RPMI7951 (cell line): Measurements from ENCODE around the gene WDR7. TPM values are rescaled to one million over a fixed set of nuclear protein-coding genes. Genes with fewer than 3 reads are reported as not detected.
A peak's percentile ranks its signal among the peaks of the same experiment; 100 is the strongest.

ENCODE experiments used
- DNase-seq: peaks from one replicate; pipeline ENCODE4 v3.0.0-alpha.2; 2012; ENCODE audit warnings: low read depth
- total RNA-seq: library from RNA; depleted of rRNA; stranded (reverse); fragments of >200 nt; shearing (Covaris generic); gene quantifications from 2 replicates; pipeline ENCODE4 v1.2.3, GENCODE V29; 2014

The WDR7 gene
- total RNA-seq, 1 experiment from 2014 or later = 7.0 TPM

GRCh38 chr18:56722518-56722917 is 71.4 kb downstream of the WDR7 start:
- no peak for DNase-seq

- DNase-seq = no peak
These were observed 71.9 kb downstream of the WDR7 start for GRCh38 chr18:56723068-56723467.

- DNase-seq = no peak
These were observed 72.5 kb downstream of the WDR7 start for GRCh38 chr18:56723706-56724105.

GRCh38 chr18:56726906-56727305 is 75.7 kb downstream of the WDR7 start:
- DNase-seq = no peak

- no peak for DNase-seq
These were observed 76.2 kb downstream of the WDR7 start for GRCh38 chr18:56727399-56727798.

- no peak for DNase-seq
These were observed 77.6 kb downstream of the WDR7 start for GRCh38 chr18:56728741-56729140.

GRCh38 chr18:56738184-56738583 is 87.0 kb downstream of the WDR7 start:
- DNase-seq = no peak

GRCh38 chr18:56739731-56740130 is 88.6 kb downstream of the WDR7 start:
- DNase-seq = no peak

- no peak for DNase-seq
These were observed 89.5 kb downstream of the WDR7 start for GRCh38 chr18:56740645-56741044.

GRCh38 chr18:56741685-56742084 is 90.5 kb downstream of the WDR7 start:
- DNase-seq = no peak

- no peak for DNase-seq
These were observed 92.0 kb downstream of the WDR7 start for GRCh38 chr18:56743115-56743514.

- DNase-seq = no peak
These were observed 96.0 kb downstream of the WDR7 start for GRCh38 chr18:56747032-56747658.

- DNase-seq = no peak
These were observed 96.7 kb downstream of the WDR7 start for GRCh38 chr18:56747857-56748256.

GRCh38 chr18:56748698-56749268 is 97.6 kb downstream of the WDR7 start:
- DNase-seq = peak; percentile 28

- no peak for DNase-seq
These were observed 105.8 kb downstream of the WDR7 start for GRCh38 chr18:56756966-56757365.

- DNase-seq = no peak
These were observed 118.9 kb downstream of the WDR7 start for GRCh38 chr18:56770097-56770496.

- no peak for DNase-seq
These were observed 119.7 kb downstream of the WDR7 start for GRCh38 chr18:56770873-56771272.

GRCh38 chr18:56775701-56776100 is 124.5 kb downstream of the WDR7 start:
- DNase-seq = no peak

GRCh38 chr18:56787390-56787789 is 136.2 kb downstream of the WDR7 start:
- no peak for DNase-seq

- DNase-seq = peak; percentile 3
These were observed 138.1 kb downstream of the WDR7 start for GRCh38 chr18:56789004-56789888.

GRCh38 chr18:56789889-56790180 is 138.7 kb downstream of the WDR7 start:
- no peak for DNase-seq

- no peak for DNase-seq
These were observed 144.2 kb downstream of the WDR7 start for GRCh38 chr18:56795381-56795780.

GRCh38 chr18:56799756-56800155 is 148.6 kb downstream of the WDR7 start:
- DNase-seq = no peak
